LNCaP clone FGC (cell line): ENCODE measurements around the gene RBPJ.

ENCODE experiments used
- DNase-seq: peaks from one replicate; pipeline ENCODE4 v3.0.0-alpha.2; 2011; ENCODE audit warnings: low read depth
- H3K4me3 ChIP-seq: 2 replicates; pipeline ENCODE4 v1.5.1; 2011; ENCODE audit warnings: mild to moderate bottlenecking, low read depth, low read length, control low read depth
- CTCF ChIP-seq: IDR thresholded peaks from 2 replicates; pipeline ENCODE4 v1.5.1; 2012; ENCODE audit warnings: mild to moderate bottlenecking; ENCODE audit not compliant: control insufficient read depth, insufficient read depth; ENCODE audit errors: extremely low read depth

The RBPJ gene

GRCh38 chr4:26426892-26427291, 106.1 kb downstream of the RBPJ start:
- no peak for DNase-seq
- H3K4me3 ChIP-seq: no peak overlapping the region
- no peak for TF ChIP-seq CTCF

GRCh38 chr4:26429910-26430309, 109.1 kb downstream of the RBPJ start:
- TF ChIP-seq CTCF: no peak
- no peak overlapping the region for H3K4me3 ChIP-seq
- DNase-seq: no peak

DNA sequence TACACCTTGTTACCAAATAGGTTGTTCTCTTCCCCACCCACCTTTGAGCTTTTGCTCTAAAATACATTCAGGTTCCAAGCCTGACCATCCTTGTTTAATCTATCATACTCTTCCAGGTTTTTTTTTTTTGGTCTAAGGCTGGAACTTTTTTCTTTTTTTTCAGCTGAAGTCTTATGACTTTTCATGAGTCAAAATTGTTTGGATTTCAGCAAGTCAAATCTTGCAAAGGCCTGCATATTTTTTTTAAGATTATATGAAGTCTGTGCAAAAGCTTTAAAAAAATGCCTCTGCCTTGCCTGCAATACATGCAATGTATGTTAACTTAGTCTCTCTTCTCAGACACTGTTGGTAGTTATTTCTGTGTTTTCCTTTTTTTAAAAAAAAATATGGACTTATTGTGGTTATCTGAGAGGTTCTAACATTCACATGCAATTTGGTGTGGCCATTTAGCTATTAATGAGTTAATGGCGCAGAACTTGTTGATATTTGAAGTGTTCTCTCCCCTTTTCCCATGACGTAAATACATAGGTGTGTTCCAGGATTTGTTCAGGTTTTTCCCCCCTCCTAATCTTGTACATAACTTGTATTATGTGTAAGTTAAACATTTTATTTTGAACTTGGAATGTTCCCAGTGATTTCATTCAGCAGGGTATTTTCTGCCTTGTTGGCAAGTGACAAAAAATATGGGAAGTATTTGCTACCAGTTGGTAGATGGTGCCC, 110.8 kb downstream of the RBPJ start:
- TF ChIP-seq CTCF: no peak
- no peak for DNase-seq
- no peak overlapping the region for H3K4me3 ChIP-seq

DNA sequence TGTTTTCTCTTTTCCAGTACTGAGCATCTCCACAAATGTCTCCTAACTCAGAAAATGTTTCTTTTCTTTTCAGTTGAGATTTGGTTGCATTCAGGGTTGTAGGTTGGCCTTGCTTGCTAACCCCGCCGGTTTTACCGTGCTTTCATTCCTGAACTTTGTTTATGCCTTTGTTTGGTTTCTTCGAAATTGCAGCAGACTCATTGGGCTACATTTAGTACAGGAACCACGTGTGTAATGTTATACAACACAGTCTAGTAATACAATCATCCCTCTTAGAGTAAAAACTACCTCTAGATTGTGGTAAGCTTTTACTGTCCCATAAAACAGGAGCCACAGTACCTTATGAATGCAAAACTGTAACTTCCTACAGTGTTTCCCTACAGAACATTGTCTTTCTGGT, 111.6 kb downstream of the RBPJ start:
- no peak for TF ChIP-seq CTCF
- no peak for DNase-seq

DNA sequence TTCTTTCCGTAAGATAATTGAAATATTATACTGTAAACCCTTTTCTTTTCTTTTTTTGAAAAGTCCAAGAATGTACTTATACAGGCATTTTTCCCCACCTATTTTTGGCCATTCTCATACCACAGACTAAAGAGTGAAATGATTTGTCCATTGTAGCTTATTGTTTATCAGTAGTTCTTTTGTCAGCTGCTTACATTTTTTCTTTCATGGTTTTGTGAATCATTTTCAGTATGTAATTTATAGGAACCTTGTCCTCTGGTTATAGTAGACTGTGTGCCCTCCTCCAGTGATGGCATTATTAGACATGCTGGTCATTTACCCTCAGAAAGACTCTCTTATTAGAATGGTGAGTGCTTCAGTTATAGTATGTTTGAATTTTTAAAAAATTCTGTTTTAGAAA, 112.7 kb downstream of the RBPJ start:
- H3K4me3 ChIP-seq: no peak overlapping the region
- TF ChIP-seq CTCF: no peak
- DNase-seq: no peak

More for the DNA sequence above, 111.6 kb downstream of the RBPJ start:
- no peak overlapping the region for H3K4me3 ChIP-seq

DNA sequence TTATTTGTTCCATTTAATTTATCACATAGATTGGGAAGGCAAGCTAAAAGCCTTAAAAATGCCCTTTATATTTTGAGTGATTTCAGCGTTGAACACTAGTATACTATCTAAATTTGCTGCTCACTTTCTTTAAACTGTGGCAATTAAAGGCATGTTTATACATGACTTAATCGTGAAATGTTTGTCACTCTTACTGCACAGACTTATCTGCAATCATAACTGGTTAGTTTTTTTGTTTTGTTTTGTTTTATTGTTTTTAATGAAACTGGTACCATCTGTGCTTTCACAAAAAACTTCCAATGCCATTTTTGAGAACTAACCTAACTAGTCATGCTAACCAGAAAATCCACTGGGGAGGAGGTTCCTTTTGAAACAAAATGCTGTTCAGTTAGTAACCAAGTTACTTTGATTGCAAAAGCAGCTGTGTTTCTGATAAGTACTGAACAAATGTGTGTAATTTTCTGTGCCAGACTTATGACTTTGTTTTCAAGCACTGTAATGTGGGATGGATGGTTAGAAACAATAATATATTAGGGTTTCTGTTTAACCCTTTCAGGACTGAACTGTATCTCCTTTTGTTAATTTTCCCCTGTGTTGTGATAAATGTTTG, 113.3 kb downstream of the RBPJ start:
- no peak for DNase-seq
- no peak overlapping the region for H3K4me3 ChIP-seq
- TF ChIP-seq CTCF: no peak

- no peak for TF ChIP-seq CTCF
- no peak overlapping the region for H3K4me3 ChIP-seq
- no peak for DNase-seq
Observed at GRCh38 chr4:26441102-26441501, 120.3 kb downstream of the RBPJ start.
